ENCODE results near the gene KLHL22.

DNA sequence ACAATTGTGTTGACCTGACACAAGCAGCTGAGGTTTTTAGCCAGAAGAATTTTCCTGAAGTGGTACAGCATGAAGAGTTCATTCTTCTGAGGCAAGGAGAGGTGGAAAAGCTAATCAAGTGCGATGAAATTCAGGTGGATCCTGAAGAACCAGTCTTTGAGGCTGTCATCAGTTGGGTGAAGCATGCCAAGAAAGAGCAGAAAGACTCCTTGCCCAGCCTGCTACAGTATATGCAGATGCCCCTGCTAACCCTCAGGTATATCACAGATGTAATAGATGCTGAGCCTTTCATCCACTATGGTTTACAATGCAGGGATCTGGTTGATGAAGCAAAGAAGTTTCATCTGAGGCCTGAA is 45.1 kb downstream of the KLHL22 start:
- TF ChIP-seq, protein P1, sequence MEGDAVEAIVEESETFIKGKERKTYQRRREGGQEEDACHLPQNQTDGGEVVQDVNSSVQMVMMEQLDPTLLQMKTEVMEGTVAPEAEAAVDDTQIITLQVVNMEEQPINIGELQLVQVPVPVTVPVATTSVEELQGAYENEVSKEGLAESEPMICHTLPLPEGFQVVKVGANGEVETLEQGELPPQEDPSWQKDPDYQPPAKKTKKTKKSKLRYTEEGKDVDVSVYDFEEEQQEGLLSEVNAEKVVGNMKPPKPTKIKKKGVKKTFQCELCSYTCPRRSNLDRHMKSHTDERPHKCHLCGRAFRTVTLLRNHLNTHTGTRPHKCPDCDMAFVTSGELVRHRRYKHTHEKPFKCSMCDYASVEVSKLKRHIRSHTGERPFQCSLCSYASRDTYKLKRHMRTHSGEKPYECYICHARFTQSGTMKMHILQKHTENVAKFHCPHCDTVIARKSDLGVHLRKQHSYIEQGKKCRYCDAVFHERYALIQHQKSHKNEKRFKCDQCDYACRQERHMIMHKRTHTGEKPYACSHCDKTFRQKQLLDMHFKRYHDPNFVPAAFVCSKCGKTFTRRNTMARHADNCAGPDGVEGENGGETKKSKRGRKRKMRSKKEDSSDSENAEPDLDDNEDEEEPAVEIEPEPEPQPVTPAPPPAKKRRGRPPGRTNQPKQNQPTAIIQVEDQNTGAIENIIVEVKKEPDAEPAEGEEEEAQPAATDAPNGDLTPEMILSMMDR (IDR thresholded peaks at IDR 0.05; ENCODE audit: low read length) = no peak
- no peak for TF ChIP-seq EZH2 (IDR thresholded peaks at IDR 0.05; ENCODE audit: borderline replicate concordance, low read length)

Measured in OCI-LY1 (cell line).